Endothelial cell of umbilical vein (primary cell): ENCODE results near the gene CERS5. TPM values are rescaled to one million over a fixed set of nuclear protein-coding genes. Genes with fewer than 3 reads are reported as not detected.

Source experiments
- BruUV-seq: library from RNA; stranded (reverse); fragments of 400-500 nt; replicated peaks from 2 replicates; lab custom pipeline; 2021; lab: Mats Ljungman, UMichigan
- CTCF ChIA-PET: fragments of 300-600, 350-600 bp; sonication (Branson Sonifier 250); formaldehyde crosslinking; loops from one replicate; lab custom pipeline; 2021; ENCODE audit warnings: antibody characterized with exemption, inconsistent platforms; lab: Charles Lee
- POLR2A ChIA-PET: fragments of 300-600, 350-600 bp; sonication (Branson Sonifier 250); formaldehyde crosslinking; loops from one replicate; lab custom pipeline; 2021; ENCODE audit warnings: antibody characterized with exemption, inconsistent platforms; lab: Charles Lee
- DNase-seq: peaks from one replicate; pipeline ENCODE4 v3.0.0-alpha.2; 2011; ENCODE audit warnings: low read depth, low spot score
- FAIRE-seq: peaks from 2 replicates; lab custom pipeline; 2011; peaks lifted over from hg19 to GRCh38; lab: Jason Lieb, UNC
- H2AFZ ChIP-seq: 2 replicates; pipeline ENCODE4 v1.6.0; 2012; ENCODE audit warnings: low read depth, low read length, control low read depth, inconsistent platforms
- H3K27ac ChIP-seq: 2 replicates; pipeline ENCODE4 v1.5.1; 2011; ENCODE audit warnings: low read depth, mild to moderate bottlenecking, control low read depth, low read length, moderate library complexity; ENCODE audit not compliant: insufficient read depth
- H3K27me3 ChIP-seq, 2 experiments: 2 replicates each; pipeline versions ENCODE4 v1.6.0 to v1.6.1; 2011; ENCODE audit warnings: low read length in 2 of 2, mixed read lengths in 1 of 2; ENCODE audit not compliant: control insufficient read depth in 2 of 2, insufficient read depth in 2 of 2
- H3K36me3 ChIP-seq, 2 experiments: 2 replicates in 1 of 2; 3 replicates in 1 of 2; pipeline ENCODE4 v1.5.1; 2011; ENCODE audit warnings: low read length in 2 of 2, mild to moderate bottlenecking in 1 of 2, moderate library complexity in 1 of 2; ENCODE audit not compliant: control insufficient read depth in 2 of 2, insufficient read depth in 2 of 2; ENCODE audit errors: extremely low read depth in 1 of 2
- H3K4me1 ChIP-seq: 3 replicates; pipeline ENCODE4 v1.5.1; 2011; ENCODE audit warnings: mild to moderate bottlenecking, low read length; ENCODE audit not compliant: control insufficient read depth, insufficient read depth; ENCODE audit errors: extremely low read depth
- H3K4me2 ChIP-seq: 2 replicates; pipeline ENCODE4 v1.6.1; 2011; ENCODE audit warnings: low read length, control low read depth, mixed read lengths; ENCODE audit not compliant: insufficient read depth
- H3K4me3 ChIP-seq, 3 experiments: fragments of 200-600 bp in 1 of 3; sonication (generic), shearing (Covaris generic) in 1 of 3; replicated peaks in 1 of 3; 2 replicates each; pipeline ENCODE4 v1.5.1; 2011 to 2016; ENCODE audit warnings: control low read depth in 3 of 3, low read length in 3 of 3, mild to moderate bottlenecking in 2 of 3, inconsistent platforms in 1 of 3, low read depth in 1 of 3, moderate library complexity in 1 of 3; ENCODE audit not compliant: insufficient read depth in 1 of 3
- H3K79me2 ChIP-seq: 2 replicates; pipeline ENCODE4 v1.6.0; 2012; ENCODE audit warnings: low read length, inconsistent platforms; ENCODE audit not compliant: control insufficient read depth, insufficient read depth
- H3K9ac ChIP-seq: replicated peaks from 2 replicates; pipeline ENCODE3; 2011; ENCODE audit warnings: low read length, control low read depth; ENCODE audit not compliant: insufficient read depth; ENCODE audit errors: extremely low read depth
- H3K9me1 ChIP-seq: replicated peaks from 3 replicates; pipeline ENCODE4 v1.6.0; 2011; ENCODE audit warnings: mild to moderate bottlenecking, low read length; ENCODE audit not compliant: control insufficient read depth, insufficient read depth; ENCODE audit errors: extremely low read depth
- H3K9me3 ChIP-seq: replicated peaks from 2 replicates; pipeline ENCODE4 v1.5.1; 2012; ENCODE audit warnings: low read length, inconsistent platforms; ENCODE audit not compliant: control insufficient read depth, insufficient read depth
- H4K20me1 ChIP-seq: replicated peaks from 2 replicates; pipeline ENCODE3; 2011; ENCODE audit warnings: mild to moderate bottlenecking, low read length; ENCODE audit not compliant: control insufficient read depth, insufficient read depth; ENCODE audit errors: extremely low read depth
- EZH2 ChIP-seq: IDR thresholded peaks from 2 replicates; pipeline ENCODE4 v1.6.1; 2012; ENCODE audit warnings: borderline replicate concordance, low read depth, mild to moderate bottlenecking, moderate library complexity, low read length, inconsistent platforms; ENCODE audit not compliant: severe bottlenecking
- FOS ChIP-seq: IDR thresholded peaks from 2 replicates; pipeline ENCODE4 v1.6.1; 2011; ENCODE audit warnings: mild to moderate bottlenecking, low read length, moderate library complexity, borderline replicate concordance; ENCODE audit not compliant: insufficient read depth
- GATA2 ChIP-seq: IDR thresholded peaks from 2 replicates; pipeline ENCODE4 v1.7.0; 2011; ENCODE audit warnings: low read depth, mild to moderate bottlenecking, moderate library complexity, mixed read lengths, low read length; ENCODE audit not compliant: insufficient read length, insufficient read depth
- JUN ChIP-seq: IDR thresholded peaks from 2 replicates; pipeline ENCODE4 v1.6.1; 2011; ENCODE audit warnings: borderline replicate concordance, low read depth; ENCODE audit not compliant: insufficient read length, insufficient read depth
- MYC ChIP-seq: IDR thresholded peaks from one replicate; pipeline ENCODE4 v1.6.1; 2011; ENCODE audit warnings: mild to moderate bottlenecking, low read depth, low read length
- POLR2A ChIP-seq: IDR thresholded peaks from 2 replicates; pipeline ENCODE4 v1.6.1; 2012; ENCODE audit warnings: low read depth, mild to moderate bottlenecking, control low read depth, low read length
- POLR2AphosphoS5 ChIP-seq: IDR thresholded peaks from 2 replicates; pipeline ENCODE4 v1.6.1; 2012; ENCODE audit warnings: low read depth, mild to moderate bottlenecking, control low read depth, low read length, moderate library complexity; ENCODE audit not compliant: insufficient read depth
- dilution Hi-C: fragments of 300-500 bp; cut with MboI; formaldehyde crosslinking; loops from one replicate; pipeline ENCODE4 v1.15.0; 2019; ENCODE audit warnings: low sequenced_read_pairs; ENCODE audit not compliant: extremely low pct_ligation_motif_present
- intact Hi-C: fragments of 100-400 bp; cut with micrococcal nuclease; formaldehyde crosslinking; loops from one replicate; pipeline ENCODE4 v1.10.0; 2022
- polyA plus RNA-seq, 4 experiments: library from polyadenylated mRNA; depleted of rRNA in 3 of 4; stranded (reverse) in 3 of 4; unstranded in 1 of 4; fragments of >200 nt; gene quantifications; 2 replicates each; pipeline versions ENCODE4 v1.2.1 to v1.2.3, GENCODE V29; 2011 to 2012; ENCODE audit warnings: missing spikeins in 1 of 4
- total RNA-seq: library from RNA; stranded (reverse); gene quantifications from 2 replicates; pipeline ENCODE4 v1.2.3, GENCODE V29; 2021
- TF ChIP-seq, protein P1 (sequence below), 2 donors: IDR thresholded peaks; 1 replicate in 1 of 2; 2 replicates in 1 of 2; pipeline ENCODE4 v1.5.1; 2011; ENCODE audit warnings: low read length in 2 of 2, mild to moderate bottlenecking in 2 of 2, moderate library complexity in 2 of 2, control low read depth in 1 of 2, inconsistent platforms in 1 of 2, low read depth in 1 of 2; ENCODE audit not compliant: insufficient read depth in 1 of 2; ENCODE audit errors: extremely low read depth in 1 of 2
- TF ChIP-seq, protein P2 (sequence below): IDR thresholded peaks from 2 replicates; pipeline ENCODE4 v1.6.1; 2011; ENCODE audit not compliant: insufficient read depth, insufficient read length

CERS5 gene
- total and polyA plus RNA-seq, 2 donors (not counting 3 experiments of a cell fraction or from before 2014, with no cell fraction given): 60.4 to 108 TPM

DNA sequence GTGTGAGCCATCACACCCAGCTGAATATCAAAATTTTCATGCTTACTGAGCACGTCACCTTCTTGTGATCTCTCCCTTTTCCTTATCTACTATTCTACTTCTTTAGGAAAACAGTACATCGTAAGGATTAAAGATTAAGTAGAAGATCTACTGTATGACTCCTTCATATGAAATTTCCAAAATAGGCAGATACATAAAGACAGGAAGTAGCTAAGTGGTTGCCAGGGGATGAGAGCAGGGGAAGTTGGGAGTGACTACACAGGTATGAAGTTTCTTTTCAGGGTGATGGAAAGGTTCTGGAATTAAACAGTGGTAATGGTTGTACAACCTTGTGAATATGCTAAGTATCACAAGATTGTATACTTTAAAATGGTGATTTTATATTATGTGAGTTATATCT, 36.5 kb upstream of the CERS5 start:
- Histone ChIP-seq H3K4me2 (peak overlapping the region; percentile 40), H3K9me3 (no peaks in the 10 kb centered on the region), H3K27me3 (no peaks in the 10 kb centered on the region), H2AFZ (no peak overlapping the region), H3K9ac (no peak overlapping the region), H3K4me1 (peaks cover 29% of the 10 kb centered on the region), H3K4me3 (no peak overlapping the region), H4K20me1 (no peaks in the 10 kb centered on the region), H3K27ac (peak overlapping the region; percentile 75), H3K36me3 (peaks cover 8 to 20% of the 10 kb centered on the region in 2 experiments), H3K79me2 (peaks cover 6% of the 10 kb centered on the region), H3K9me1 (no peaks in the 10 kb centered on the region)
- POLR2A ChIA-PET: interaction anchor here (0.6 kb wide), 1 partner anchor 57 kb away, joined by 7 read pairs; no protein-coding TSS in a partner anchor
- intact Hi-C loops: loop anchor here (2.0 kb wide), 1 partner anchor 17 kb away; no protein-coding TSS in a partner anchor
- DNase-seq: no peak
- CTCF ChIA-PET: interaction anchor here (0.8 to 2.0 kb wide), 7 partner anchors 9 to 133 kb away, joined by 3 to 6 read pairs (median 4); no protein-coding TSS in a partner anchor
- dilution Hi-C loops: no loop called here
- TF ChIP-seq JUN (no peak), FOS (no peak), MYC (no peak), POLR2AphosphoS5 (no peak), POLR2A (no peak), GATA2 (no peak), EZH2 (no peak)
- TF ChIP-seq, protein P1, sequence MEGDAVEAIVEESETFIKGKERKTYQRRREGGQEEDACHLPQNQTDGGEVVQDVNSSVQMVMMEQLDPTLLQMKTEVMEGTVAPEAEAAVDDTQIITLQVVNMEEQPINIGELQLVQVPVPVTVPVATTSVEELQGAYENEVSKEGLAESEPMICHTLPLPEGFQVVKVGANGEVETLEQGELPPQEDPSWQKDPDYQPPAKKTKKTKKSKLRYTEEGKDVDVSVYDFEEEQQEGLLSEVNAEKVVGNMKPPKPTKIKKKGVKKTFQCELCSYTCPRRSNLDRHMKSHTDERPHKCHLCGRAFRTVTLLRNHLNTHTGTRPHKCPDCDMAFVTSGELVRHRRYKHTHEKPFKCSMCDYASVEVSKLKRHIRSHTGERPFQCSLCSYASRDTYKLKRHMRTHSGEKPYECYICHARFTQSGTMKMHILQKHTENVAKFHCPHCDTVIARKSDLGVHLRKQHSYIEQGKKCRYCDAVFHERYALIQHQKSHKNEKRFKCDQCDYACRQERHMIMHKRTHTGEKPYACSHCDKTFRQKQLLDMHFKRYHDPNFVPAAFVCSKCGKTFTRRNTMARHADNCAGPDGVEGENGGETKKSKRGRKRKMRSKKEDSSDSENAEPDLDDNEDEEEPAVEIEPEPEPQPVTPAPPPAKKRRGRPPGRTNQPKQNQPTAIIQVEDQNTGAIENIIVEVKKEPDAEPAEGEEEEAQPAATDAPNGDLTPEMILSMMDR (IDR thresholded peaks at IDR 0.05; ENCODE audit: extremely low read depth in 1 of 2, insufficient read depth in 1 of 2, low read depth in 1 of 2, low read length in 2 of 2): no peak
- TF ChIP-seq, protein P2, sequence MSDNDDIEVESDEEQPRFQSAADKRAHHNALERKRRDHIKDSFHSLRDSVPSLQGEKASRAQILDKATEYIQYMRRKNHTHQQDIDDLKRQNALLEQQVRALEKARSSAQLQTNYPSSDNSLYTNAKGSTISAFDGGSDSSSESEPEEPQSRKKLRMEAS: no peak
- FAIRE-seq: no peak
- no TSS peak for BruUV-seq
